Endodermal cell (in vitro differentiated cells): ENCODE results near the gene MZF1. TPM values are rescaled to one million over a fixed set of nuclear protein-coding genes. Genes with fewer than 3 reads are reported as not detected.

Experiments
- DNase-seq: peaks from one replicate; pipeline ENCODE4 v3.0.0-alpha.2; 2017
- H3K27ac ChIP-seq: 2 replicates; pipeline ENCODE4 v1.5.1; 2013; ENCODE audit warnings: mild to moderate bottlenecking, low read depth, low read length, moderate library complexity
- H3K27me3 ChIP-seq: 2 replicates; pipeline ENCODE4 v1.6.1; 2013; ENCODE audit warnings: mild to moderate bottlenecking, low read length, moderate library complexity; ENCODE audit not compliant: insufficient read depth, control insufficient read depth, poor library complexity, severe bottlenecking
- H3K36me3 ChIP-seq: 2 replicates; pipeline ENCODE4 v1.7.0; 2013; ENCODE audit warnings: mild to moderate bottlenecking, low read length, moderate library complexity; ENCODE audit not compliant: control insufficient read depth, insufficient read depth
- H3K4me1 ChIP-seq: one replicate; pipeline ENCODE4 v1.7.0; 2013; ENCODE audit warnings: low read length; ENCODE audit not compliant: control insufficient read depth, insufficient read depth
- H3K4me3 ChIP-seq: 2 replicates; pipeline ENCODE4 v1.5.1; 2013; ENCODE audit warnings: mild to moderate bottlenecking, low read length, moderate library complexity
- H3K9ac ChIP-seq: 2 replicates; pipeline ENCODE4 v1.6.1; 2013; ENCODE audit warnings: mild to moderate bottlenecking, low read length, moderate library complexity; ENCODE audit not compliant: poor library complexity, severe bottlenecking; ENCODE audit errors: extremely low read depth
- H3K9me3 ChIP-seq: 2 replicates; pipeline ENCODE4 v1.6.1; 2013; ENCODE audit warnings: mild to moderate bottlenecking, low read length, moderate library complexity; ENCODE audit not compliant: control insufficient read depth
- H3K27ac Mint-ChIP-seq: 2 replicates; pipeline ENCODE4 v1.8.0; 2020; ENCODE audit warnings: mixed read lengths
- H3K27me3 Mint-ChIP-seq: 2 replicates; pipeline ENCODE4 v1.8.0; 2021; ENCODE audit warnings: mild to moderate bottlenecking, mixed read lengths; ENCODE audit not compliant: insufficient read depth
- H3K36me3 Mint-ChIP-seq: 2 replicates; pipeline ENCODE4 v1.8.0; 2020; ENCODE audit warnings: low read depth, mixed read lengths
- H3K4me1 Mint-ChIP-seq: 2 replicates; pipeline ENCODE4 v1.8.0; 2020; ENCODE audit warnings: mixed read lengths
- H3K4me3 Mint-ChIP-seq: 2 replicates; pipeline ENCODE4 v1.8.0; 2020; ENCODE audit warnings: mild to moderate bottlenecking, moderate library complexity, mixed read lengths
- H3K9me3 Mint-ChIP-seq: 2 replicates; pipeline ENCODE4 v1.8.0; 2020; ENCODE audit warnings: mild to moderate bottlenecking, mixed read lengths
- CTCF ChIP-seq: fragments of 200-600 bp; sonication (generic); conservative IDR thresholded peaks from 2 replicates; pipeline ENCODE4 v1.5.0; 2021; ENCODE audit warnings: antibody characterized with exemption, mild to moderate bottlenecking
- WGBS, 2 experiments: methylation state at CpG; one replicate each; pipeline versions ENCODE4 v1.1.5 to v1.1.7; 2013; ENCODE audit warnings: missing lambda C conversion rate in 2 of 2, mixed read lengths in 1 of 2; ENCODE audit not compliant: insufficient coverage in 1 of 2, insufficient read length in 1 of 2; 5-methylcytosine and 5-hydroxymethylcytosine counted together
- total RNA-seq, 2 donors: library from RNA; stranded (reverse); fragmentation: NEBNext Ultra II Directional in 1 of 2; extraction: Animal tissue kit (Norgen Biotek cat#: 25700) in 1 of 2; gene quantifications; 2 replicates in 1 of 2; 3 replicates in 1 of 2; pipeline ENCODE4 v1.2.1, GENCODE V29; 2021

Gene MZF1
- total RNA-seq, 2 donors from 2014 or later, result 24.3 to 33.1 TPM

GRCh38 chr19:58586133-58586765 lies 13.1 kb upstream of the MZF1 start:
- no peak overlapping the region for H3K27ac ChIP-seq
- Mint-ChIP-seq H3K9me3 (peaks cover 2% of the 10 kb centered on the region), H3K27ac (no peak overlapping the region), H3K4me3 (no peak overlapping the region), H3K36me3 (peaks cover 17% of the 10 kb centered on the region), H3K4me1 (peaks cover 1% of the 10 kb centered on the region), H3K27me3 (no peaks in the 10 kb centered on the region)
- no peaks in the 10 kb centered on the region for H3K4me1 ChIP-seq
- DNase-seq, result peak; percentile 28
- TF ChIP-seq CTCF, result no peak
- no peak overlapping the region for H3K4me3 ChIP-seq
- no peaks in the 10 kb centered on the region for H3K9me3 ChIP-seq
- H3K36me3 ChIP-seq, result peaks cover 15% of the 10 kb centered on the region
- no peak overlapping the region for H3K9ac ChIP-seq
- WGBS, 2 experiments, result 92 to 100% methylated on average over 2 to 4 of the region's 4 CpGs
- H3K27me3 ChIP-seq, result no peaks in the 10 kb centered on the region

- Mint-ChIP-seq H3K27me3 (no peaks in the 10 kb centered on the region), H3K27ac (no peak overlapping the region), H3K4me3 (no peak overlapping the region), H3K4me1 (peaks cover 6% of the 10 kb centered on the region), H3K9me3 (peaks cover 3% of the 10 kb centered on the region), H3K36me3 (peaks cover 18% of the 10 kb centered on the region)
- TF ChIP-seq CTCF, result no peak
- Histone ChIP-seq H3K36me3 (peaks cover 15% of the 10 kb centered on the region), H3K4me1 (no peaks in the 10 kb centered on the region), H3K27ac (no peak overlapping the region), H3K4me3 (no peak overlapping the region), H3K9me3 (no peaks in the 10 kb centered on the region), H3K27me3 (no peaks in the 10 kb centered on the region), H3K9ac (no peak overlapping the region)
- peak; percentile 14 for DNase-seq
- WGBS, 2 experiments, result 75 to 80% methylated on average over 4 to 5 of the region's 6 CpGs
Measured at GRCh38 chr19:58585442-58586132, 12.5 kb upstream of the MZF1 start.

- H3K27ac ChIP-seq, result no peak overlapping the region
- H3K27ac Mint-ChIP-seq, result no peak overlapping the region
- 92% methylated on average over 3 to 8 of the region's 9 CpGs for WGBS, 2 experiments
- H3K27me3 ChIP-seq, result no peaks in the 10 kb centered on the region
- H3K4me3 ChIP-seq, result no peak overlapping the region
- H3K36me3 Mint-ChIP-seq, result peaks cover 18% of the 10 kb centered on the region
- no peak overlapping the region for H3K9ac ChIP-seq
- no peaks in the 10 kb centered on the region for H3K9me3 ChIP-seq
- peak; percentile 10 for DNase-seq
- peaks cover 15% of the 10 kb centered on the region for H3K36me3 ChIP-seq
- TF ChIP-seq CTCF, result no peak
- H3K4me1 ChIP-seq, result no peaks in the 10 kb centered on the region
- no peak overlapping the region for H3K4me3 Mint-ChIP-seq
- H3K4me1 Mint-ChIP-seq, result peaks cover 6% of the 10 kb centered on the region
- no peaks in the 10 kb centered on the region for H3K27me3 Mint-ChIP-seq
- H3K9me3 Mint-ChIP-seq, result peaks cover 3% of the 10 kb centered on the region
Measured at GRCh38 chr19:58584498-58585441, 11.6 kb upstream of the MZF1 start.
